Keratinocyte (primary cell): Measurements from ENCODE around the gene VSIR. TPM values are rescaled to one million over a fixed set of nuclear protein-coding genes. Genes with fewer than 3 reads are reported as not detected.

ENCODE experiments used
- DNase-seq: peaks from one replicate; pipeline ENCODE4 v3.0.0-alpha.2; 2011; ENCODE audit warnings: low read depth, missing footprints, low spot score
- FAIRE-seq: peaks from 2 replicates; lab custom pipeline; 2011; peaks lifted over from hg19 to GRCh38; lab: Jason Lieb, UNC
- H2AFZ ChIP-seq: 2 replicates; pipeline ENCODE4 v1.6.0; 2012; ENCODE audit warnings: low read length, control low read depth, inconsistent platforms; ENCODE audit not compliant: control insufficient read depth
- H3K27ac ChIP-seq: 2 replicates; pipeline ENCODE4 v1.5.1; 2011; ENCODE audit warnings: low read length; ENCODE audit not compliant: control insufficient read depth, insufficient read depth
- H3K27me3 ChIP-seq: 3 replicates; pipeline ENCODE4 v1.6.0; 2011; ENCODE audit warnings: low read length; ENCODE audit not compliant: control insufficient read depth, insufficient read depth; ENCODE audit errors: extremely low read depth
- H3K36me3 ChIP-seq, 2 experiments: 2 replicates in 1 of 2; 3 replicates in 1 of 2; pipeline ENCODE4 v1.5.1; 2011; ENCODE audit warnings: low read length in 2 of 2, mild to moderate bottlenecking in 1 of 2; ENCODE audit not compliant: control insufficient read depth in 2 of 2, insufficient read depth in 2 of 2; ENCODE audit errors: extremely low read depth in 1 of 2
- H3K4me1 ChIP-seq: 3 replicates; pipeline ENCODE4 v1.5.1; 2011; ENCODE audit warnings: low read length; ENCODE audit not compliant: control insufficient read depth, insufficient read depth; ENCODE audit errors: extremely low read depth
- H3K4me2 ChIP-seq: 3 replicates; pipeline ENCODE4 v1.6.0; 2011; ENCODE audit warnings: low read depth, low read length; ENCODE audit not compliant: control insufficient read depth, insufficient read depth; ENCODE audit errors: extremely low read depth
- H3K4me3 ChIP-seq, 3 experiments: fragments of 200-600 bp in 1 of 3; sonication (generic) in 1 of 3; 2 replicates in 2 of 3; 3 replicates in 1 of 3; pipeline ENCODE4 v1.5.1; 2011 to 2016; ENCODE audit warnings: low read length in 3 of 3, mild to moderate bottlenecking in 3 of 3, control low read depth in 2 of 3, inconsistent platforms in 1 of 3, low read depth in 1 of 3, mixed read lengths in 1 of 3, mixed run types in 1 of 3, moderate library complexity in 1 of 3; ENCODE audit not compliant: control insufficient read depth in 2 of 3, insufficient read depth in 2 of 3; ENCODE audit errors: extremely low read depth in 1 of 3
- H3K79me2 ChIP-seq: 2 replicates; pipeline ENCODE4 v1.6.0; 2012; ENCODE audit warnings: low read length; ENCODE audit not compliant: control insufficient read depth, insufficient read depth
- H3K9ac ChIP-seq: 3 replicates; pipeline ENCODE4 v1.6.0; 2011; ENCODE audit warnings: low read length; ENCODE audit not compliant: control insufficient read depth, insufficient read depth; ENCODE audit errors: extremely low read depth
- H3K9me1 ChIP-seq: 3 replicates; pipeline ENCODE4 v1.6.0; 2011; ENCODE audit warnings: low read length; ENCODE audit not compliant: control insufficient read depth, insufficient read depth; ENCODE audit errors: extremely low read depth
- H3K9me3 ChIP-seq: 2 replicates; pipeline ENCODE4 v1.5.1; 2012; ENCODE audit warnings: low read depth, low read length; ENCODE audit not compliant: control insufficient read depth
- H4K20me1 ChIP-seq: 3 replicates; pipeline ENCODE4 v1.6.0; 2011; ENCODE audit warnings: low read length; ENCODE audit not compliant: control insufficient read depth, insufficient read depth; ENCODE audit errors: extremely low read depth
- EZH2 ChIP-seq: IDR thresholded peaks from one replicate; pipeline ENCODE4 v1.6.1; 2012; ENCODE audit warnings: inconsistent platforms, mild to moderate bottlenecking, low read length, moderate library complexity
- dilution Hi-C: fragments of 300-500 bp; cut with MboI; formaldehyde crosslinking; loops from one replicate; pipeline ENCODE4 v1.7.0; 2020; ENCODE audit warnings: low sequenced_read_pairs; ENCODE audit not compliant: extremely low pct_ligation_motif_present
- polyA plus RNA-seq, 5 experiments: library from polyadenylated mRNA; depleted of rRNA in 3 of 5; stranded (reverse) in 3 of 5; stranded (forward) in 1 of 5; unstranded in 1 of 5; fragments of >200 nt; gene quantifications; 1 replicate in 1 of 5; 2 replicates in 3 of 5; 3 replicates in 1 of 5; pipeline versions ENCODE4 v1.2.1 to v1.2.3, GENCODE V29; 2011 to 2012; ENCODE audit warnings: missing spikeins in 2 of 5, low read depth in 1 of 5, low replicate concordance in 1 of 5
- TF ChIP-seq, protein P1 (sequence below), 3 experiments: IDR thresholded peaks in 1 of 3; conservative IDR thresholded peaks in 1 of 3; optimal IDR thresholded peaks in 1 of 3; 2 replicates in 2 of 3; 3 replicates in 1 of 3; pipeline versions ENCODE3 to v1.5.1; 2011; ENCODE audit warnings: low read length in 3 of 3, mild to moderate bottlenecking in 3 of 3, moderate library complexity in 2 of 3, control low read depth in 1 of 3, inconsistent platforms in 1 of 3; ENCODE audit not compliant: insufficient read depth in 2 of 3; ENCODE audit errors: extremely low read depth in 1 of 3

The VSIR gene
- polyA plus RNA-seq, 1 donor (not counting 4 experiments of a cell fraction or from before 2014, with no cell fraction given), result 8.1 TPM

DNA sequence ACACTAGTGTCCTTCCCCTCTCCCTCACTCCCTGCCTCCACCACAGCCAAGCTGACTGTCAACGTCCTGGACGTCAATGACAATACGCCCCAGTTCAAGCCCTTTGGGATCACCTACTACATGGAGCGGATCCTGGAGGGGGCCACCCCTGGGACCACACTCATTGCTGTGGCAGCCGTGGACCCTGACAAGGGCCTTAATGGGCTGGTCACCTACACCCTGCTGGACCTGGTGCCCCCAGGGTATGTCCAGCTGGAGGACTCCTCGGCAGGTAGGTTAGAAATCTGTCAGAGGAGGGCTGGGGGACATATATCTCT lies 24.9 kb upstream of the VSIR start:
- no peak overlapping the region for H3K4me2 ChIP-seq
- H3K9ac ChIP-seq, result no peak overlapping the region
- H3K9me1 ChIP-seq, result no peaks in the 10 kb centered on the region
- H2AFZ ChIP-seq, result no peak overlapping the region
- dilution Hi-C loops, result no loop called here
- no peaks in the 10 kb centered on the region for H3K9me3 ChIP-seq
- no peak for DNase-seq
- H3K36me3 ChIP-seq, result no peaks in the 10 kb centered on the region
- no peaks in the 10 kb centered on the region for H3K4me1 ChIP-seq
- H3K27me3 ChIP-seq, result peaks cover 6% of the 10 kb centered on the region
- no peaks in the 10 kb centered on the region for H3K79me2 ChIP-seq
- FAIRE-seq, result no peak
- H4K20me1 ChIP-seq, result peaks cover 2% of the 10 kb centered on the region
- H3K27ac ChIP-seq, result no peak overlapping the region
- H3K4me3 ChIP-seq, result no peak overlapping the region
- TF ChIP-seq, protein P1, sequence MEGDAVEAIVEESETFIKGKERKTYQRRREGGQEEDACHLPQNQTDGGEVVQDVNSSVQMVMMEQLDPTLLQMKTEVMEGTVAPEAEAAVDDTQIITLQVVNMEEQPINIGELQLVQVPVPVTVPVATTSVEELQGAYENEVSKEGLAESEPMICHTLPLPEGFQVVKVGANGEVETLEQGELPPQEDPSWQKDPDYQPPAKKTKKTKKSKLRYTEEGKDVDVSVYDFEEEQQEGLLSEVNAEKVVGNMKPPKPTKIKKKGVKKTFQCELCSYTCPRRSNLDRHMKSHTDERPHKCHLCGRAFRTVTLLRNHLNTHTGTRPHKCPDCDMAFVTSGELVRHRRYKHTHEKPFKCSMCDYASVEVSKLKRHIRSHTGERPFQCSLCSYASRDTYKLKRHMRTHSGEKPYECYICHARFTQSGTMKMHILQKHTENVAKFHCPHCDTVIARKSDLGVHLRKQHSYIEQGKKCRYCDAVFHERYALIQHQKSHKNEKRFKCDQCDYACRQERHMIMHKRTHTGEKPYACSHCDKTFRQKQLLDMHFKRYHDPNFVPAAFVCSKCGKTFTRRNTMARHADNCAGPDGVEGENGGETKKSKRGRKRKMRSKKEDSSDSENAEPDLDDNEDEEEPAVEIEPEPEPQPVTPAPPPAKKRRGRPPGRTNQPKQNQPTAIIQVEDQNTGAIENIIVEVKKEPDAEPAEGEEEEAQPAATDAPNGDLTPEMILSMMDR (optimal IDR thresholded peaks at IDR 0.05 in 1 of 3, IDR thresholded peaks at IDR 0.05 in 1 of 3, conservative IDR thresholded peaks at IDR 0.05 in 1 of 3; ENCODE audit: extremely low read depth in 1 of 3, insufficient read depth in 2 of 3, low read length in 3 of 3), result no peak
- TF ChIP-seq EZH2, result no peak

DNA sequence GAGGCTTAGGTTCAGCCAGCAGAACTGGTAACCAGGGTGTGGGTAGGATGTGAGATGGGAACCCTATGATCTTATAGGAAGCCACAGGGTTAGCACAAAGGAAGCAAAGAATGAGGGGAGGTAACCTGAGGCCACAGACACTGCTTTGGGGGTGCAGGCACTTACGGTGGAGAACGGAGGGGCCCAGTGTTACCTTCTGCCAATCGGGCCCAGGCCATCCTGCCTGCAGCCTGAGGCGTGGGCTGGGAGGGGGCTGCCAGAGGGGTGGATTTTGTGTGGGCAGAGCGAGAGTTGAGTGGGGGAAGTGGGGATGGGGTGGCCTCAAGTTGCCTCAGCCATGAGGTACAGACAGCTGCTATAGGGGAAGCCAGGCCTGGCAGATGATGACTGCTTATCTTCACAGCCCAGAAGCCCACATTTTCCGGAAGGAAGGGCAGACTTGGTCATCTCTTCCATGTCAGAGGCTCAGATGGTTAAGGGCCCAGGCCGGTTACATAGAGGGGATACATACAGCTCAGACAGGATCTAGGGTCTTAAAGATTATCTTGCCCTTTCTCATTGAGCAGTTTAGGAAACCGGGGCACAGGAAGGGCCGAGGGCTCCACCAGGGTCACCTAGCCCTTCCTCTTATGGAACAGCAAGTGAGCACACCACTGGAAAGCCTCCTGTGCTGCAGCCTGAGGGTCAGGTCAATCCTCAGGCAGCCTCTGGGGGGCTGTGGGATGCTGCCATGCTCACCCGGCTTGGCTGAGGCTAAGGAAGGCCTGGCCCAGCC lies 24.4 kb upstream of the VSIR start:
- Histone ChIP-seq H3K9me1 (no peaks in the 10 kb centered on the region), H4K20me1 (peaks cover 2% of the 10 kb centered on the region), H3K27me3 (peaks cover 6% of the 10 kb centered on the region), H2AFZ (no peak overlapping the region), H3K4me2 (no peak overlapping the region), H3K27ac (no peak overlapping the region), H3K9ac (no peak overlapping the region), H3K4me3 (no peak overlapping the region), H3K9me3 (no peaks in the 10 kb centered on the region), H3K79me2 (no peaks in the 10 kb centered on the region), H3K36me3 (no peaks in the 10 kb centered on the region), H3K4me1 (no peaks in the 10 kb centered on the region)
- DNase-seq, result no peak
- FAIRE-seq, result no peak
- dilution Hi-C loops, result no loop called here
- TF ChIP-seq, protein P1 (optimal IDR thresholded peaks at IDR 0.05 in 1 of 3, IDR thresholded peaks at IDR 0.05 in 1 of 3, conservative IDR thresholded peaks at IDR 0.05 in 1 of 3; ENCODE audit: extremely low read depth in 1 of 3, insufficient read depth in 2 of 3, low read length in 3 of 3), result no peak
- TF ChIP-seq EZH2, result no peak
